GM12878 (cell line): ENCODE results near the gene BCAR3. TPM values are rescaled to one million over a fixed set of nuclear protein-coding genes. Genes with fewer than 3 reads are reported as not detected.

ENCODE experiments used
- ATAC-seq: fragments of 200-7000 bp; cut with Tn5 transposase; 3 replicates; pipeline ENCODE4 v1.9.1; 2020; ENCODE audit warnings: mild to moderate bottlenecking, moderate library complexity
- BruUV-seq: library from RNA; stranded (reverse); fragments of 400-500 nt; replicated peaks from 2 replicates; lab custom pipeline; 2021; lab: Mats Ljungman, UMichigan
- CTCF ChIA-PET: fragments of 300-600 bp; sonication (Branson Sonifier 250); formaldehyde crosslinking; extraction: SDS; loops from one replicate; lab custom pipeline; 2021; ENCODE audit warnings: inconsistent platforms; lab: Yijun Ruan, JAX
- POLR2A ChIA-PET: fragments of 350-600 bp; formaldehyde crosslinking; extraction: SDS; loops from one replicate; lab custom pipeline; 2021; ENCODE audit warnings: inconsistent platforms; lab: Charles Lee
- RAD21 ChIA-PET: fragments of 300-600 bp; sonication (Branson Sonifier 250); formaldehyde crosslinking; loops from one replicate; lab custom pipeline; 2023; ENCODE audit warnings: antibody characterized with exemption; ENCODE audit not compliant: unreplicated experiment; lab: Charles Lee
- SMC1A ChIA-PET: fragments of 300-600 bp; sonication (Branson Sonifier 250); formaldehyde crosslinking; loops from one replicate; lab custom pipeline; 2023; ENCODE audit not compliant: unreplicated experiment, uncharacterized antibody; lab: Charles Lee
- DNase-seq: peaks from one replicate; pipeline ENCODE4 v3.0.0-alpha.2; 2011; ENCODE audit warnings: low read depth, low spot score
- FAIRE-seq: peaks from 3 replicates; lab custom pipeline; 2011; peaks lifted over from hg19 to GRCh38; lab: Jason Lieb, UNC
- H2AFZ ChIP-seq: 2 replicates; pipeline ENCODE4 v1.6.0; 2011; ENCODE audit warnings: low read depth, low read length, control low read depth; ENCODE audit not compliant: control insufficient read depth
- H3K27ac ChIP-seq: 2 replicates; pipeline ENCODE4 v1.5.1; 2011; ENCODE audit warnings: control low read depth; ENCODE audit not compliant: control insufficient read depth, insufficient read depth
- H3K27me3 ChIP-seq, 2 experiments: replicated peaks in 1 of 2; 2 replicates each; pipeline versions ENCODE4 v1.6.0 to v1.6.1; 2011; ENCODE audit warnings: low read length in 1 of 2; ENCODE audit not compliant: control insufficient read depth in 2 of 2, insufficient read depth in 2 of 2
- H3K36me3 ChIP-seq, 2 experiments: 2 replicates each; pipeline ENCODE4 v1.5.1; 2011; ENCODE audit warnings: low read length in 1 of 2; ENCODE audit not compliant: control insufficient read depth in 2 of 2, insufficient read depth in 2 of 2
- H3K4me1 ChIP-seq: 2 replicates; pipeline ENCODE4 v1.6.1; 2011; ENCODE audit warnings: mild to moderate bottlenecking, low read length, moderate library complexity, mixed read lengths; ENCODE audit not compliant: control insufficient read depth, insufficient read depth
- H3K4me2 ChIP-seq: 2 replicates; pipeline ENCODE4 v1.6.0; 2011; ENCODE audit warnings: control low read depth; ENCODE audit not compliant: control insufficient read depth, insufficient read depth
- H3K4me3 ChIP-seq: fragments of 200-600 bp; sonication (generic); 2 replicates; pipeline ENCODE4 v1.5.1; 2016
- H3K79me2 ChIP-seq: 2 replicates; pipeline ENCODE4 v1.6.0; 2011; ENCODE audit warnings: low read length; ENCODE audit not compliant: control insufficient read depth, insufficient read depth
- H3K9ac ChIP-seq: 2 replicates; pipeline ENCODE4 v1.8.0; 2011; ENCODE audit warnings: low read length, control low read depth, mixed read lengths; ENCODE audit not compliant: control insufficient read depth, insufficient read depth
- H3K9me3 ChIP-seq: replicated peaks from 3 replicates; pipeline ENCODE4 v1.5.1; 2011; ENCODE audit warnings: mild to moderate bottlenecking, low read length; ENCODE audit not compliant: control insufficient read depth, insufficient read depth
- H4K20me1 ChIP-seq: 2 replicates; pipeline ENCODE4 v1.6.0; 2011; ENCODE audit not compliant: control insufficient read depth, insufficient read depth
- NR2C1 ChIP-seq: fragments of 450-650 bp; IDR thresholded peaks from 2 replicates; pipeline ENCODE4 v1.6.1; 2017; ENCODE audit warnings: antibody characterized with exemption, mild to moderate bottlenecking, moderate library complexity
- SUPT20H ChIP-seq: IDR thresholded peaks from 2 replicates; pipeline ENCODE4 v1.6.1; 2011; ENCODE audit warnings: low read depth, mild to moderate bottlenecking, low read length, moderate library complexity, borderline replicate concordance; ENCODE audit not compliant: control insufficient read depth
- WGBS: methylation state at CpG from one replicate; pipeline ENCODE4 v1.1.6; 2016; ENCODE audit warnings: low lambda C conversion rate; ENCODE audit not compliant: insufficient replicate concordance, insufficient coverage; ENCODE audit errors: missing lambda C conversion rate; 5-methylcytosine and 5-hydroxymethylcytosine counted together
- in situ Hi-C: fragments of 300-500 bp; cut with MboI; formaldehyde crosslinking; loops from 9 replicates; pipeline ENCODE4 v1.14.3; 2018; ENCODE audit warnings: mixed read lengths
- intact Hi-C: fragments of 100-400 bp; cut with micrococcal nuclease; formaldehyde crosslinking; loops from one replicate; pipeline ENCODE4 v1.14.2; 2022; ENCODE audit not compliant: unreplicated experiment
- polyA plus RNA-seq, 11 experiments: library from polyadenylated mRNA; depleted of rRNA in 4 of 11; unstranded in 6 of 11; stranded (reverse) in 5 of 11; fragments of >200 nt; fragmentation: Nextera tagmentation in 4 of 11; fragmentation: Illumina TruSeq in 1 of 11; extraction: Ambion mirVana in 4 of 11; extraction: Trizol in 1 of 11; gene quantifications; 1 replicate in 1 of 11; 2 replicates in 10 of 11; pipeline versions ENCODE4 v1.2.1 to v1.2.3, GENCODE V29; 2011 to 2016; ENCODE audit warnings: inconsistent platforms in 2 of 11, missing spikeins in 2 of 11, low read depth in 1 of 11
- total RNA-seq, 4 experiments: library from RNA; depleted of rRNA in 3 of 4; stranded (reverse); fragments of >200 nt in 3 of 4; fragmentation: Illumina TruSeq in 1 of 4; extraction: Trizol in 1 of 4; gene quantifications; 2 replicates each; pipeline versions ENCODE4 v1.2.1 to v1.2.3, GENCODE V29; 2013 to 2021
- TF ChIP-seq, protein P1 (sequence below): fragments of 450-650 bp; IDR thresholded peaks from 2 replicates; pipeline ENCODE4 v1.6.1; 2017; ENCODE audit warnings: mild to moderate bottlenecking, low read depth, inconsistent platforms; ENCODE audit not compliant: poor library complexity, severe bottlenecking

Gene BCAR3
- total and polyA plus RNA-seq, 10 of the 15 experiments (the other 5 are each of a cell fraction or from before 2014, with no cell fraction given): 1.3 to 6.6 (median 1.8) TPM

DNA sequence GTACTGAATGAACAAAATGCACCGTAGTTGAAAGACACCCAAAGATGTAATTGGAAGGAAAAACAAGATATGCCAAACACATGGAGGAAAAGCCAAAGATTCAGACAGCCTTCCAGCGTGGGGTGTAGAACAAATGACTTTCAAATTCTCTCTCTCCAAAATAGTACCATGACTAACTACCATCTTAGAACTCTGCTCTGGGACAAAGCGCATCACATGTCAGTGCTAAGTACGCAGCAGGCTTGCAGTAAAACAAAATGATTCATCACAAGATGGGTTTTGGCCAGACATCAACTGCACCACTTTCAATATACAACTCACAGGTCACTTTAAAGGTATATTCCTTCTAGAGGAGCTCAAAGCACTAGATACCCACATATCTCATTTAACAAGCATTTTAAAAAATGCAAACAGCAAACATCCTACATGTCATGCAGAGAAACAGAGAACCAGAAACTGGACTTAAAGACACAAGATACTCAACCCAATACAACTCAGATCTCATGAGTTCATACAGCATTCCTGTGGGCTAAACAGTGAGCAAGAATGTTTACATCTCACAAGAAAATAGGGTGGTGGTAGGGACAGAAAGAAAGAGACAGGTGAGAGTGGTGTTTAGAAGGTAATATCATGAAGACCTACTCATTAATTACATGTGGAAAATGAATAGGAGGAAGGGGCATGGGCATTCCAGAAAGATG is 75.7 kb downstream of the BCAR3 start:
- Histone ChIP-seq H3K36me3 (no peaks in the 10 kb centered on the region), H3K9me3 (no peaks in the 10 kb centered on the region; the same call in 2 of the 3 replicates), H4K20me1 (peaks cover 9% of the 10 kb centered on the region), H3K4me3 (no peak overlapping the region), H3K4me1 (peaks cover 28% of the 10 kb centered on the region), H3K27me3 (peaks cover 0 to 2% of the 10 kb centered on the region in 2 experiments; a peak in 2 of 4 replicates), H3K79me2 (no peaks in the 10 kb centered on the region), H3K27ac (no peak overlapping the region), H3K4me2 (no peak overlapping the region), H2AFZ (no peak overlapping the region), H3K9ac (no peak overlapping the region)
- in situ Hi-C loops (no loop called here), intact Hi-C loops (no loop called here)
- no peak for FAIRE-seq
- ChIA-PET RAD21 (no interaction called here), POLR2A (no interaction called here), CTCF (interaction anchor here (1.3 to 2.0 kb wide), 2 partner anchors 23 to 25 kb away, joined by 3 to 9 read pairs; no protein-coding TSS in a partner anchor), SMC1A (interaction anchor here (1.0 to 1.2 kb wide), 2 partner anchors 12 to 209 kb away, joined by 3 to 5 read pairs; no protein-coding TSS in a partner anchor)
- no peak for ATAC-seq
- no TSS peak for BruUV-seq
- 78% methylated on average over 4 of the region's 4 CpGs for WGBS
- DNase-seq: no peak
- TF ChIP-seq, protein P1, sequence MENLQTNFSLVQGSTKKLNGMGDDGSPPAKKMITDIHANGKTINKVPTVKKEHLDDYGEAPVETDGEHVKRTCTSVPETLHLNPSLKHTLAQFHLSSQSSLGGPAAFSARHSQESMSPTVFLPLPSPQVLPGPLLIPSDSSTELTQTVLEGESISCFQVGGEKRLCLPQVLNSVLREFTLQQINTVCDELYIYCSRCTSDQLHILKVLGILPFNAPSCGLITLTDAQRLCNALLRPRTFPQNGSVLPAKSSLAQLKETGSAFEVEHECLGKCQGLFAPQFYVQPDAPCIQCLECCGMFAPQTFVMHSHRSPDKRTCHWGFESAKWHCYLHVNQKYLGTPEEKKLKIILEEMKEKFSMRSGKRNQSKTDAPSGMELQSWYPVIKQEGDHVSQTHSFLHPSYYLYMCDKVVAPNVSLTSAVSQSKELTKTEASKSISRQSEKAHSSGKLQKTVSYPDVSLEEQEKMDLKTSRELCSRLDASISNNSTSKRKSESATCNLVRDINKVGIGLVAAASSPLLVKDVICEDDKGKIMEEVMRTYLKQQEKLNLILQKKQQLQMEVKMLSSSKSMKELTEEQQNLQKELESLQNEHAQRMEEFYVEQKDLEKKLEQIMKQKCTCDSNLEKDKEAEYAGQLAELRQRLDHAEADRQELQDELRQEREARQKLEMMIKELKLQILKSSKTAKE: no peak
- TF ChIP-seq NR2C1 (no peak), SUPT20H (no peak)
